NCI-H526 treated with DMSO at 0.1 percent for 48 hours (cell line): ENCODE measurements around the gene IFITM1.
"Not testable (repeated sequence)": the region's sequence is repeated elsewhere in the genome, so short reads cannot be mapped to it uniquely, and the experiment has no call there.

Experiments
- DNase-seq: peaks from one replicate; lab custom pipeline; 2025; lab: John Stamatoyannopoulos, UW

The IFITM1 gene

GRCh38 chr11:308740-309665 is 4.8 kb upstream of the IFITM1 start:
- DNase-seq: not testable (repeated sequence)

- not testable (repeated sequence) for DNase-seq
Observed at GRCh38 chr11:309979-310572, 3.8 kb upstream of the IFITM1 start.

- not testable (repeated sequence) for DNase-seq
Observed at GRCh38 chr11:311013-311748, 2.7 kb upstream of the IFITM1 start.

GRCh38 chr11:312092-312816 is 1.6 kb upstream of the IFITM1 start:
- no peak for DNase-seq

GRCh38 chr11:313304-313786 is 495 bp upstream of the IFITM1 start:
- no peak for DNase-seq

- not testable (repeated sequence) for DNase-seq
Observed at GRCh38 chr11:314554-314875, 675 bp downstream of the IFITM1 start.

GRCh38 chr11:315051-315481 is 1.2 kb downstream of the IFITM1 start:
- DNase-seq: no peak

- no peak for DNase-seq
Observed at GRCh38 chr11:315516-315994, 1.7 kb downstream of the IFITM1 start.

- no peak for DNase-seq
Observed at GRCh38 chr11:316031-316701, 2.3 kb downstream of the IFITM1 start.

- DNase-seq: no peak
Observed at GRCh38 chr11:316891-317301, 3.1 kb downstream of the IFITM1 start.

- DNase-seq: not testable (repeated sequence)
Observed at GRCh38 chr11:317668-318404, 4.0 kb downstream of the IFITM1 start.

- not testable (repeated sequence) for DNase-seq
Observed at GRCh38 chr11:318405-319120, 4.7 kb downstream of the IFITM1 start.

- not testable (repeated sequence) for DNase-seq
Observed at GRCh38 chr11:319121-319887, 5.5 kb downstream of the IFITM1 start.

- not testable (repeated sequence) for DNase-seq
Observed at GRCh38 chr11:319888-320273, 6.0 kb downstream of the IFITM1 start.

GRCh38 chr11:324156-324555 is 10.3 kb downstream of the IFITM1 start:
- DNase-seq: peak; percentile 38

- not testable (repeated sequence) for DNase-seq
Observed at GRCh38 chr11:324593-325517, 11.0 kb downstream of the IFITM1 start.

- DNase-seq: no peak
Observed at GRCh38 chr11:325796-326591, 12.2 kb downstream of the IFITM1 start.
